BE2C (cell line): ENCODE measurements around the gene ZNF148. TPM values are rescaled to one million over a fixed set of nuclear protein-coding genes. Genes with fewer than 3 reads are reported as not detected.

Experiments used
- DNase-seq: peaks from one replicate; pipeline ENCODE4 v3.0.0-alpha.2; 2020
- H3K27me3 ChIP-seq: fragments of 250-450 bp; sonication (Bioruptor Pico); 2 replicates; pipeline ENCODE4 v1.5.1; 2020; ENCODE audit warnings: mild to moderate bottlenecking
- H3K36me3 ChIP-seq: fragments of 250-450 bp; sonication (Bioruptor Pico); 2 replicates; pipeline ENCODE4 v1.5.1; 2020; ENCODE audit warnings: mild to moderate bottlenecking
- H3K4me1 ChIP-seq: fragments of 250-450 bp; sonication (Bioruptor Pico); 2 replicates; pipeline ENCODE4 v1.5.1; 2020
- H3K4me3 ChIP-seq: 2 replicates; pipeline ENCODE4 v1.5.1; 2011; ENCODE audit warnings: low read depth, low read length
- H3K9me3 ChIP-seq: fragments of 250-450 bp; sonication (Bioruptor Pico); 2 replicates; pipeline ENCODE4 v1.5.1; 2020
- polyA plus RNA-seq: library from polyadenylated mRNA; unstranded; fragments of >200 nt; gene quantifications from one replicate; pipeline ENCODE4 v1.2.1, GENCODE V29; 2012; ENCODE audit warnings: low read depth, missing spikeins; ENCODE audit not compliant: insufficient read length, insufficient read depth
- TF ChIP-seq, protein P1 (sequence below): IDR thresholded peaks from 2 replicates; pipeline ENCODE4 v1.5.1; 2012; ENCODE audit warnings: mild to moderate bottlenecking, low read depth, low read length

Gene ZNF148, protein sequence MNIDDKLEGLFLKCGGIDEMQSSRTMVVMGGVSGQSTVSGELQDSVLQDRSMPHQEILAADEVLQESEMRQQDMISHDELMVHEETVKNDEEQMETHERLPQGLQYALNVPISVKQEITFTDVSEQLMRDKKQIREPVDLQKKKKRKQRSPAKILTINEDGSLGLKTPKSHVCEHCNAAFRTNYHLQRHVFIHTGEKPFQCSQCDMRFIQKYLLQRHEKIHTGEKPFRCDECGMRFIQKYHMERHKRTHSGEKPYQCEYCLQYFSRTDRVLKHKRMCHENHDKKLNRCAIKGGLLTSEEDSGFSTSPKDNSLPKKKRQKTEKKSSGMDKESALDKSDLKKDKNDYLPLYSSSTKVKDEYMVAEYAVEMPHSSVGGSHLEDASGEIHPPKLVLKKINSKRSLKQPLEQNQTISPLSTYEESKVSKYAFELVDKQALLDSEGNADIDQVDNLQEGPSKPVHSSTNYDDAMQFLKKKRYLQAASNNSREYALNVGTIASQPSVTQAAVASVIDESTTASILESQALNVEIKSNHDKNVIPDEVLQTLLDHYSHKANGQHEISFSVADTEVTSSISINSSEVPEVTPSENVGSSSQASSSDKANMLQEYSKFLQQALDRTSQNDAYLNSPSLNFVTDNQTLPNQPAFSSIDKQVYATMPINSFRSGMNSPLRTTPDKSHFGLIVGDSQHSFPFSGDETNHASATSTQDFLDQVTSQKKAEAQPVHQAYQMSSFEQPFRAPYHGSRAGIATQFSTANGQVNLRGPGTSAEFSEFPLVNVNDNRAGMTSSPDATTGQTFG
- polyA plus RNA-seq = 12.6 TPM

DNA sequence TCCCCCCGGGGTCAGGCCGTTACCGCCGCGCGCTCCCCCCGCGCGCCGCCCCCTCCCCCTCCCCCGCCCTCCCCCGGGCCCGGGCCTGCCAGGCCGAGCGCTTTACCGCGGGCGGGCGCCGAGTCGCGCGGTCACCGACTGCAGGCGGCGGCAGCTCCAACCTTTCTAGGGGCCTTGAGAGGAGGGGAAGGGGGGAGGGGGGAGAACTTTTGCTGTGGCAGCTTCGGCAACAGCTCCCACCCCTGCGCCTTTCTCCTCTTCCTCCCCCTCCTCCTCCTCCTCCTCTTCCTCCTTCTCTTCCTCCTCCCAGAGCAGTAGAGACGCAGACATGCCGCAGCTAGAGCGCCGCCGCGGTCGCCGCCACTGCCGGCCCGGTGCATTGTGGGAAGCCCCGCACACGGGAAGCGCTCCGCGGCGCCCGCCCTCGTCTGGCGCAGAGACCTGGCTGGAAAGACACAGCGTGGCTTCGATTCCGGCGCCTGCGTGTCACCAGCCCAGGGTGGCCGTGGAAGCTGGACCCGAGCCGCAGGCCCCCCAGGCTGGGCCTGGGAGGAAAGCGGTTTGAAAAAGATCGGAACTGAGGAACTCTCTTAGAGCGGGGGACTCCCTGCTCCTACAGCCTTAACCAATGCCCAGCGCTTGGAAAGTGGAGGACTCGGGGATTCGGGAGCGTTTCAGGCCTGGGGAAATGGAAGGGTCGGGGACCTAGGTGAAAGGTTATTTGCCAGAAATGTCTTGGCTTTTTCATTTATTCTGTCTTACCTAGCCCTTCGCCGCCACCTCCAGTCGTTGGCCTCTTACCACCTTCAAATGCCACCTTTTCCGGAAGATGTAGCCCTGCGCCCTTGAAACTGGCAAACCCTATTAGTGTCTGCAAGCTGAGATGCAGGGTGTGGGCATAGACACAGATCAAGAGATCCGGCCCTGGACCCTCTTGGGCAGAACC, at the start of gene ZNF148:
Gene ZNF148, minus strand, starts transcription at position 330 of the 946 bp plus-strand sequence. CDS start 61,685 bp downstream, outside the sequence.
- Histone ChIP-seq H3K4me3 (peak within 1 kb of the TSS; percentile 85), H3K9me3 (no peaks in the 10 kb centered on the region), H3K36me3 (no peaks in the 10 kb centered on the region; the same call in 1 of the 2 replicates), H3K4me1 (peaks cover 9% of the 10 kb centered on the region), H3K27me3 (no peaks in the 10 kb centered on the region)
- TF ChIP-seq, protein P1, sequence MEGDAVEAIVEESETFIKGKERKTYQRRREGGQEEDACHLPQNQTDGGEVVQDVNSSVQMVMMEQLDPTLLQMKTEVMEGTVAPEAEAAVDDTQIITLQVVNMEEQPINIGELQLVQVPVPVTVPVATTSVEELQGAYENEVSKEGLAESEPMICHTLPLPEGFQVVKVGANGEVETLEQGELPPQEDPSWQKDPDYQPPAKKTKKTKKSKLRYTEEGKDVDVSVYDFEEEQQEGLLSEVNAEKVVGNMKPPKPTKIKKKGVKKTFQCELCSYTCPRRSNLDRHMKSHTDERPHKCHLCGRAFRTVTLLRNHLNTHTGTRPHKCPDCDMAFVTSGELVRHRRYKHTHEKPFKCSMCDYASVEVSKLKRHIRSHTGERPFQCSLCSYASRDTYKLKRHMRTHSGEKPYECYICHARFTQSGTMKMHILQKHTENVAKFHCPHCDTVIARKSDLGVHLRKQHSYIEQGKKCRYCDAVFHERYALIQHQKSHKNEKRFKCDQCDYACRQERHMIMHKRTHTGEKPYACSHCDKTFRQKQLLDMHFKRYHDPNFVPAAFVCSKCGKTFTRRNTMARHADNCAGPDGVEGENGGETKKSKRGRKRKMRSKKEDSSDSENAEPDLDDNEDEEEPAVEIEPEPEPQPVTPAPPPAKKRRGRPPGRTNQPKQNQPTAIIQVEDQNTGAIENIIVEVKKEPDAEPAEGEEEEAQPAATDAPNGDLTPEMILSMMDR = no peak
- DNase-seq = peak; percentile 92

DNA sequence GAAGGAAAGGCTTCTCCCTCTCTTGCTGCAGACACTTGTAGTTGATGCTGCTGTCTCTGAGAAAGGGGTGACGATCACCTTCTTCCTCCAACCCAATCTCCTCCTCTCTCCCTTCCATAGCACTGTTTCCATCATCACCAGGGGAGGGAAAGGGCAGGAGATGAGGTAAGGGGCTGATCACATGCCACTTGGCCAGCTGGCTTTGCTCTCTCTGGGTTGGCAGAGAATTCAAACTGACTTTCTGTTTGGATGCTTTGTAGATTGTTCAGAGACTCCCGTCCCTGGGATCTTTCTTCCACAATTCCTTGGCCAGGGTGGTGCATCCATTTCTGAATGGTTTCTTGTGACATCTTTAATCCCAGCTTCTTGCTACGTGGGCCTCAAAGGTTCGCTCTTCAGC, 43.2 kb upstream of the ZNF148 start:
- Histone ChIP-seq H3K9me3 (no peaks in the 10 kb centered on the region), H3K4me3 (no peak overlapping the region), H3K36me3 (no peaks in the 10 kb centered on the region), H3K4me1 (no peaks in the 10 kb centered on the region), H3K27me3 (no peaks in the 10 kb centered on the region)
- DNase-seq = no peak
- TF ChIP-seq, protein P1 = no peak

DNA sequence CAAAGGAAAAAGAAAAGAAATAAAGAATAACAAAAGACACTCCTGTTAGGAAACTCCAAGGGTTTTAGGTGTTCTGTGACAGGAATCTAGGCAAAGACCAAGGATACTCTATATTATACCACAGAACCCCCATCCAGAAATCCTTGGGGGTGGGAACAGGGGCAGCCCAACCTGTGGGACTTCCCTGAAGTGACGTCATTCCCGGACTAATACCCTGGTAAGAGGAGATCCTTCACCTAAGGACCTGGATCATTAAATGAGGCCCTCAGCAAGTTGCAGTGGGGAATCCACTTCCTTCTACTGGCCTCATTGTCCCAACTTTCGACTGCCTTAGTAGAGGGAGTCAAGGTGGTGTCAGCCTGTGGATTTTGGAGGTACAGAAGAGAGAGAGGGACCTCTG, 41.1 kb upstream of the ZNF148 start:
- no peaks in the 10 kb centered on the region for H3K36me3 ChIP-seq
- no peaks in the 10 kb centered on the region for H3K9me3 ChIP-seq
- no peaks in the 10 kb centered on the region for H3K4me1 ChIP-seq
- no peaks in the 10 kb centered on the region for H3K27me3 ChIP-seq
- TF ChIP-seq, protein P1 = no peak
- H3K4me3 ChIP-seq = no peak overlapping the region
- no peak for DNase-seq

DNA sequence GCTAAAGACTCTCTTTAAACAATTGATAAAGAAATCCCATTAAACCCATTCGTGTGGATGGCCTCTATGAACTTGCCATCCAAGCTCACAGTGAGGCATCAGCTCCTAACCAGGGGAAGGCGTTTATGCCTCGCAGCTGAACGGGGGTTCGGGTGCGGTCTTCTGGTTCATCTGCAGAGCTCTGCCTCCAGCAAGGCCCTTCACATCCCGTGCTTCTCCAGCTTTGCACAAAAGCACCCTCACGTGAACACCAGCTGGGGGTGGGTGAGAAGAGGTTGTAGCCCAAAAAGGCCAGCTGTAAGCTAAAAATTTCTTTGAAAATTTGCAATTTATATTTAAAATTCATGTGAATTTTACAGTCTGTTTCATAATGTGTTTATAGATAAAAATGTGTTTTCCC, 39.5 kb upstream of the ZNF148 start:
- Histone ChIP-seq H3K36me3 (no peaks in the 10 kb centered on the region), H3K27me3 (no peaks in the 10 kb centered on the region), H3K4me3 (no peak overlapping the region), H3K9me3 (no peaks in the 10 kb centered on the region), H3K4me1 (no peaks in the 10 kb centered on the region)
- TF ChIP-seq, protein P1 = no peak
- no peak for DNase-seq

DNA sequence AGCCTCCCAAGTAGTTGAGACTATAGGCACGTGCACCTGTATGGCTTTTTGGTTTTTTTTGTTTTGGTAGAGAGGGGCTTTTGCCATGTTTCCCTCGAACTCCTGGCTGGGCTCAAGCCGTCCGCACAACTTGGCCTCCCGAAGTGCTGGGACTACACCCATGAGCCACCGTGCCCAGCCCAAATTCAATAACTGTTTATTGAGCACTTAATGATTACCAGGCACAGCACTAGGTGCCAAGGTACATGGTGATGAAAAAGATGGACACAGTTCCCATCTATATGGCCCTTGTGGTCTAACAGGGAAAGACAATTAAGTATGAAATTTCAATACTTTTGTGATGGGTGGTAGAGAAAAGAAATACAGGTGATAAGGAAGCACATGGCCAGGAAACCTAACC, 35.8 kb upstream of the ZNF148 start:
- no peak for DNase-seq
- H3K9me3 ChIP-seq = no peaks in the 10 kb centered on the region
- TF ChIP-seq, protein P1 = 0 out of 2 replicates have a peak, but pooled peaks have one; percentile 4
- no peaks in the 10 kb centered on the region for H3K4me1 ChIP-seq
- H3K4me3 ChIP-seq = no peak overlapping the region
- no peaks in the 10 kb centered on the region for H3K36me3 ChIP-seq
- H3K27me3 ChIP-seq = no peaks in the 10 kb centered on the region
